IPS-15b (cell line): Measurements from ENCODE around the gene GANAB.
"Not testable (repeated sequence)": the region's sequence is repeated elsewhere in the genome, so short reads cannot be mapped to it uniquely, and the experiment has no call there.

Source experiments
- H3K27me3 ChIP-seq: one replicate; pipeline ENCODE4 v1.6.1; 2013; ENCODE audit warnings: low read length; ENCODE audit not compliant: control insufficient read depth, insufficient read depth
- H3K36me3 ChIP-seq: one replicate; pipeline ENCODE4 v1.6.1; 2013; ENCODE audit warnings: low read length; ENCODE audit not compliant: control insufficient read depth, insufficient read depth
- H3K4me1 ChIP-seq: one replicate; pipeline ENCODE4 v1.6.1; 2013; ENCODE audit warnings: mild to moderate bottlenecking, low read length; ENCODE audit not compliant: control insufficient read depth, insufficient read depth
- H3K4me3 ChIP-seq: one replicate; pipeline ENCODE4 v1.5.1; 2013; ENCODE audit warnings: low read depth, low read length
- H3K9ac ChIP-seq: one replicate; pipeline ENCODE4 v1.6.1; 2013; ENCODE audit warnings: low read depth, mild to moderate bottlenecking, low read length
- H3K9me3 ChIP-seq: one replicate; pipeline ENCODE4 v1.6.1; 2013; ENCODE audit warnings: mild to moderate bottlenecking, low read length; ENCODE audit not compliant: control insufficient read depth, insufficient read depth

GANAB gene

DNA sequence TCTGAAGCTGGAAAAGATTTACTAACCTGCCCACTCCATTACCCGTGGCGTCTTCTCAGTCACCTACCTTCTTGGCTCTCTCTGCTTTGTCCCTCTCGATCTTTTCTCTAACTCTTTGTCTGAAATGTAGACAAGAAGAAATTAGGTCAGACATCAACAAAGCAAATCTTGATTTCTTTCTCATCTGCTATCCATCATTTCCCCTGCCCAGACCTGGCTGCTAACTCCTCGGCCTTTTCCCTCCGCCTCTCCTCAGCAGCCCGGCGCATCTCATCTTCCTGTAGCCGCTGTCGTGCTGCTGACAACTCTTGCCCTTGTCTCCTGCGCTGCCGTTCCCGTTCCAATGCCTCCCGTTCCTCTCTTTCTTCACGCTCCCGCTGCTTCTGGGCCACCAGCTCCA, 31.3 kb upstream of the GANAB start:
- no peaks in the 10 kb centered on the region for H3K9me3 ChIP-seq
- no peaks in the 10 kb centered on the region for H3K27me3 ChIP-seq
- peaks cover 16% of the 10 kb centered on the region for H3K36me3 ChIP-seq
- no peak overlapping the region for H3K9ac ChIP-seq
- H3K4me1 ChIP-seq: peaks cover 7% of the 10 kb centered on the region
- peak overlapping the region; percentile 96 for H3K4me3 ChIP-seq

DNA sequence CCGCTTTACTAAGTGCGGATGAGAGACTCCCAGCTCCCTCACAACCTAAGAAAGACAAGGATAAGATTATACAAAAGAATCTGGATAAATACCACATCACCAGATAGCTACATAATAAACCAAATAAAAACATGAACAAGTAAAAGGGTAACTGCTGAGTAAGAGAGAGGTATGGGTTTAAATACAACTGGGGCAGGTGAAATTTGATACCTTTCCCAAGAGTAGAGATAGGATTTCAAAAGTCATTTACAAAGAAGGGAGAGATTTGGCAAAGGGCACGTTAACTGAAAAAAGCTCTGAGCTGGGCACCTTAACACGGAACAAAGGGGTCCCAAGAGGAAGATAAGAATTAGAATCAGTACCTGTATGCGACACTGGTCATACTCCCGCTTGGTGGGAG, 30.7 kb upstream of the GANAB start:
- H3K4me1 ChIP-seq: peaks cover 7% of the 10 kb centered on the region
- peak overlapping the region; percentile 96 for H3K4me3 ChIP-seq
- H3K9ac ChIP-seq: no peak overlapping the region
- H3K36me3 ChIP-seq: peaks cover 16% of the 10 kb centered on the region
- H3K9me3 ChIP-seq: no peaks in the 10 kb centered on the region
- H3K27me3 ChIP-seq: no peaks in the 10 kb centered on the region

- H3K4me1 ChIP-seq: peaks cover 7% of the 10 kb centered on the region
- no peaks in the 10 kb centered on the region for H3K9me3 ChIP-seq
- no peak overlapping the region for H3K4me3 ChIP-seq
- H3K27me3 ChIP-seq: no peaks in the 10 kb centered on the region
- H3K9ac ChIP-seq: no peak overlapping the region
- H3K36me3 ChIP-seq: peaks cover 16% of the 10 kb centered on the region
Observed at GRCh38 chr11:62676698-62677097, 30.3 kb upstream of the GANAB start.

- not testable (repeated sequence) for H3K9me3 ChIP-seq, H3K4me1 ChIP-seq
- H3K36me3 ChIP-seq: peaks cover 16% of the 10 kb centered on the region
Observed at GRCh38 chr11:62675415-62675814, 29.0 kb upstream of the GANAB start.

GRCh38 chr11:62673196-62673525, 26.7 kb upstream of the GANAB start:
- Histone ChIP-seq H3K9me3 (no peaks in the 10 kb centered on the region), H3K4me1 (peaks cover 7% of the 10 kb centered on the region), H3K36me3 (peaks cover 12% of the 10 kb centered on the region), H3K9ac (no peak overlapping the region), H3K4me3 (peak overlapping the region; percentile 94), H3K27me3 (no peaks in the 10 kb centered on the region)

More at GRCh38 chr11:62675415-62675814, 29.0 kb upstream of the GANAB start:
- not testable (repeated sequence) for H3K4me3 ChIP-seq, H3K27me3 ChIP-seq, H3K9ac ChIP-seq

DNA sequence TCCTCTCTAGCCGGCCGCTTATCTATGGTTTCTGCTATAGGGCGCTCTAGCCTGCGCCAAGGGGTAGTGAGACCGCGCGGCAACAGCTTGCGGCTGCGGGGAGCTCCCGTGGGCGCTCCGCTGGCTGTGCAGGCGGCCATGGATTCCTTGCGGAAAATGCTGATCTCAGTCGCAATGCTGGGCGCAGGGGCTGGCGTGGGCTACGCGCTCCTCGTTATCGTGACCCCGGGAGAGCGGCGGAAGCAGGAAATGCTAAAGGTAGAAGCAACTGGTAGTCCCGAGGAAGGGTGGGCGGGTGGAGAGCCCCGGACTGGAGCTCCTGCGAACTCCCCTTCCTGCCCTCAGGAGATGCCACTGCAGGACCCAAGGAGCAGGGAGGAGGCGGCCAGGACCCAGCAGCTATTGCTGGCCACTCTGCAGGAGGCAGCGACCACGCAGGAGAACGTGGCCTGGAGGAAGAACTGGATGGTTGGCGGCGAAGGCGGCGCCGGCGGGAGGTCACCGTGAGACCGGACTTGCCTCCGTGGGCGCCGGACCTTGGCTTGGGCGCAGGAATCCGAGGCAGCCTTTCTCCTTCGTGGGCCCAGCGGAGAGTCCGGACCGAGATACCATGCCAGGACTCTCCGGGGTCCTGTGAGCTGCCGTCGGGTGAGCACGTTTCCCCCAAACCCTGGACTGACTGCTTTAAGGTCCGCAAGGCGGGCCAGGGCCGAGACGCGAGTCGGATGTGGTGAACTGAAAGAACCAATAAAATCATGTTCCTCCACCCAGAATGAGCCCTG, 25.4 kb upstream of the GANAB start, which contains the start of the genes LBHD1 and UQCC3:
Gene LBHD1, minus strand, starts transcription at position 660 of the 782 bp plus-strand sequence. CDS start 2,236 bp downstream, outside the sequence.
Gene UQCC3, plus strand, starts transcription at position 66 of the 782 bp plus-strand sequence. Its CDS starts 73 bp downstream, at position 139.
- Histone ChIP-seq H3K36me3 (peaks cover 2% of the 10 kb centered on the region), H3K4me3 (peak within 1 kb of the TSS; percentile 94), H3K9ac (peak within 1 kb of the TSS; percentile 94), H3K9me3 (no peaks in the 10 kb centered on the region), H3K27me3 (no peaks in the 10 kb centered on the region), H3K4me1 (peaks cover 6% of the 10 kb centered on the region)

- peaks cover 9% of the 10 kb centered on the region for H3K4me1 ChIP-seq
- no peaks in the 10 kb centered on the region for H3K9me3 ChIP-seq
- H3K4me3 ChIP-seq: peak overlapping the region; percentile 94
- H3K36me3 ChIP-seq: peaks cover 7% of the 10 kb centered on the region
- no peaks in the 10 kb centered on the region for H3K27me3 ChIP-seq
- H3K9ac ChIP-seq: peak overlapping the region; percentile 94
Observed at GRCh38 chr11:62671236-62671607, 24.8 kb upstream of the GANAB start.

GRCh38 chr11:62669420-62670161, 23.2 kb upstream of the GANAB start:
- Histone ChIP-seq H3K27me3 (no peaks in the 10 kb centered on the region), H3K4me3 (no peak overlapping the region), H3K4me1 (peaks cover 11% of the 10 kb centered on the region), H3K9ac (no peak overlapping the region), H3K36me3 (peaks cover 9% of the 10 kb centered on the region), H3K9me3 (no peaks in the 10 kb centered on the region)

GRCh38 chr11:62667460-62667859, 21.0 kb upstream of the GANAB start:
- H3K9ac ChIP-seq: peak overlapping the region; percentile 77
- peak overlapping the region; percentile 83 for H3K4me3 ChIP-seq

GRCh38 chr11:62666259-62666926, 20.0 kb upstream of the GANAB start:
- Histone ChIP-seq H3K27me3 (no peaks in the 10 kb centered on the region), H3K4me1 (peaks cover 9% of the 10 kb centered on the region), H3K4me3 (peak overlapping the region; percentile 83), H3K9me3 (no peaks in the 10 kb centered on the region), H3K9ac (peak overlapping the region; percentile 97), H3K36me3 (peaks cover 21% of the 10 kb centered on the region)

More at GRCh38 chr11:62667460-62667859, 21.0 kb upstream of the GANAB start:
- Histone ChIP-seq H3K4me1 (peaks cover 9% of the 10 kb centered on the region), H3K27me3 (no peaks in the 10 kb centered on the region), H3K36me3 (peaks cover 17% of the 10 kb centered on the region), H3K9me3 (no peaks in the 10 kb centered on the region)

DNA sequence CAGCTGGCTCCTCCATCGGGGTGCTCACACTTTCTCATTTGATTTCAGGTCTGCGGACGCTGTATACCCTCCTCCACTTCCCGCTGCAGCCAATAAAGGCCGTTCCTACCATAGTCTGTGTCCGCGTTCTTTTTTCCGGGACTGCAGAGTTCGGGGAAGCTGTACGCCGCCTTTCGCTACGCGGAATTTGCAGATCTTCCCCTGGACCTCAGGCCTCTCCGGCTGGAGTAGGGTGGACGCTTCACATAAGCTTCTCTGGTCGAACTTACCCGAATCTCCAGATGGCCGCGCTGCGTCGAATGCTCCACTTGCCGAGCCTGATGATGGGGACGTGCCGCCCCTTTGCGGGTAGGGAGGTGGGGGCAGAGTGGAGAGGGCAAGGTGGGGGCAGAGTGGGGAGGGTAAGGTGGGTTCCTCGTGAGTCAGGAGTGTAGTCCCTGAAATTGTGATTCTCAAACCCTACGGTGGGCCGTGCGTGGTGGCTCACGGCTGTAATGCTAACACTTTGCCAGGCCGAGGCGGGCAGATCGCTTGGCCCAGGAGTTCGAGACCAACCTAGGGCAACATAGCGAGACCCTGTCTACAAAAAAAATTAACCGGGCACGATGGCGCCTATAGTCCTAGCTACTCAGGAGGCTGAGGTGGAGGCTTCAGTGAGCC, 19.3 kb upstream of the GANAB start:
- Histone ChIP-seq H3K36me3 (peaks cover 21% of the 10 kb centered on the region), H3K9me3 (no peaks in the 10 kb centered on the region), H3K27me3 (no peaks in the 10 kb centered on the region), H3K4me3 (peak overlapping the region; percentile 83), H3K9ac (peak overlapping the region; percentile 97), H3K4me1 (peaks cover 9% of the 10 kb centered on the region)
